Fibroblast of mammary gland (primary cell): Measurements from ENCODE around the gene GALNT7.

Source experiments
- DNase-seq: peaks from one replicate; pipeline ENCODE4 v3.0.0-alpha.2; 2010; ENCODE audit warnings: low read depth
- H3K4me3 ChIP-seq: 2 replicates; pipeline ENCODE4 v1.5.1; 2011; ENCODE audit warnings: low read depth, mild to moderate bottlenecking, low read length, moderate library complexity; ENCODE audit not compliant: control insufficient read depth
- TF ChIP-seq, protein P1 (sequence below): conservative IDR thresholded peaks from 2 replicates; pipeline ENCODE4 v1.5.1; 2011; ENCODE audit warnings: low read depth, low read length, inconsistent platforms; ENCODE audit not compliant: control insufficient read depth, insufficient read depth

GALNT7 gene

DNA sequence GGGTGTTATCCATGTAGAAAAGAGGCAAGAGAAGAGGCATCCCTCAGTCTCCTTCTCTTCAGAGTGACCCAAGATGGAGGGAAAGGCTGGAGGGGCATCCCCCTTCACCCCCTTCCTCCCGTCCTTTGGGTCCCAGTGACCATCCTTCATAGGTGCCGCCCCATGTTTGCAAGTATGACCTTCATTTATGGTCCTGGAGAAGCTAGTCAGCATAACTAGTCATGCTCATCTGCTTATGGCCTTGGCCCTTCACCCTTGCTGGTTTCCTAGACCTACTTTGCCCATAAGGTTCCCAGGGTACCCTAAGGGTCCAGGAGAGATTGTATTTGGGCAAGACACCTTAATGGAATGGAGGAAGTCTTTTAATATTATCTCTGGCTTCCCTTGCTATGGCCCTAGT lies 118.9 kb downstream of the GALNT7 start:
- TF ChIP-seq, protein P1, sequence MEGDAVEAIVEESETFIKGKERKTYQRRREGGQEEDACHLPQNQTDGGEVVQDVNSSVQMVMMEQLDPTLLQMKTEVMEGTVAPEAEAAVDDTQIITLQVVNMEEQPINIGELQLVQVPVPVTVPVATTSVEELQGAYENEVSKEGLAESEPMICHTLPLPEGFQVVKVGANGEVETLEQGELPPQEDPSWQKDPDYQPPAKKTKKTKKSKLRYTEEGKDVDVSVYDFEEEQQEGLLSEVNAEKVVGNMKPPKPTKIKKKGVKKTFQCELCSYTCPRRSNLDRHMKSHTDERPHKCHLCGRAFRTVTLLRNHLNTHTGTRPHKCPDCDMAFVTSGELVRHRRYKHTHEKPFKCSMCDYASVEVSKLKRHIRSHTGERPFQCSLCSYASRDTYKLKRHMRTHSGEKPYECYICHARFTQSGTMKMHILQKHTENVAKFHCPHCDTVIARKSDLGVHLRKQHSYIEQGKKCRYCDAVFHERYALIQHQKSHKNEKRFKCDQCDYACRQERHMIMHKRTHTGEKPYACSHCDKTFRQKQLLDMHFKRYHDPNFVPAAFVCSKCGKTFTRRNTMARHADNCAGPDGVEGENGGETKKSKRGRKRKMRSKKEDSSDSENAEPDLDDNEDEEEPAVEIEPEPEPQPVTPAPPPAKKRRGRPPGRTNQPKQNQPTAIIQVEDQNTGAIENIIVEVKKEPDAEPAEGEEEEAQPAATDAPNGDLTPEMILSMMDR: no peak
- DNase-seq: no peak
- no peak overlapping the region for H3K4me3 ChIP-seq

DNA sequence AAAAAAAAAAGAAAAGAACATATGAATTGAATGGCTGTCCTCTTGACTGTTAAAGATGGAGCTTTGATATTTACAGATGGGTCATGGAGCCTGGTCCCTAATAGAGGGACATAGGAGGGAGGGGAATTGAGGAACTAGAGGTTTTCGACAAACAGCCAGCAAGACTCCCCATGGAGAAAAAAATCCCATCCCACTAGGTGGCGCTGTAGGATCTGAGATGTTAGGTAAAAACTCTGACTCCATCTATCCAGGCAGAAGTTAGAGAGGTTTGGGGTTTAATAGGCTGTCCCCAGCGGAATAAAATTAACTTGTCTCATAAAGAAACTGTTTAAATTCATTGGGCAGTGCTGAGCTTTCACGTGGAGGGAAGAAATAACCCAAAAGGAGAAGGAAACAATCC lies 119.7 kb downstream of the GALNT7 start:
- TF ChIP-seq, protein P1: peak; percentile 60
- DNase-seq: peak; percentile 72
- no peak overlapping the region for H3K4me3 ChIP-seq

DNA sequence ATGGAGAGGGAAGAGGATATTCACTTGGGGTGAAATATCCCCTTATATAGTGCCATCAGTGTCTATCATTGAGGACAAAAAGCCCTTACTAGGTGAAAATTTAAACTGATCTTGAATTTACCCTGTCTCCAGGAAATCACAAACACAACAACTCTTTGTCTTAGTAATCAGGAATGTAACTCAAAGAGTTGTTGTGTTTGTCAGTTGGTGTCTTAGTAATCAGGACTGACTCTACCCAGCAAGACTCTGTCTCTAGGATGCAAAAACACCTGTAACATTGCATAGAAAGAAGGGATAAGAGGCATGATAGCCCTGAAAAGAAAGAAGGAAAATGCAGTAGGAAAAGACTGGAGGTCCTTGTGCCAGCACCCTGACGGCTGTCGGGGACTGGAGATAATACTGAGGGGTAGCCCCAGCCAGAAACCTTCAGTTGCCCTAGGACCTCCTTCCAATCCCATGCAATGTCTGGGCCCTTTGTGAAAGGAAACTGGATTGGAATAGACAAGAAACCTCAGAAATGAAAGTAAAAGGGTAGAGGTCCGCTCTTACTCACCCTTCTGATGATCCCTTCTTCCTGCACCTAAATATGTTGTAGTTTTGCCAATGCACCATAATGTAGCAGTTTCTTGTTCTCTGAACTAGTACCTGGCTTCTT lies 120.2 kb downstream of the GALNT7 start:
- TF ChIP-seq, protein P1: no peak
- H3K4me3 ChIP-seq: no peak overlapping the region
- DNase-seq: no peak

DNA sequence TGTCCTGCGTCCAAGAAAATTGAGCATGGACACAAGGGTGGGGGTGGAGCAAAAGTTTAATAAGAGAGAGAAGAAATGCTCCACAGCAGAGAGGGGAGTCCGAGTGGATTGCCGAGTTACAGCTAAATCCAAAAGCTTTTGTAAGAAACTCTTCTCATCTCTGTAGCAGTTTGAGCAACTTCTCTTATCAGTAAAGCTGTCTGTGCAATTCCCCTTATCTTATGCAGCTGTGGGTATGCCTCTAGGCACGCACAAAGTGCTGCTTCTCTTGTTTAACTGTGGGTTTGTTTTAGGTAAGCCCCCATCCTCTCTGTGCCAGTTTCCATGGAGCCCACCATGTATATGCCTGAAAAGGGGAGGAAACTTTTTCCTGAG lies 120.7 kb downstream of the GALNT7 start:
- H3K4me3 ChIP-seq: no peak overlapping the region
- DNase-seq: no peak
- TF ChIP-seq, protein P1: no peak

DNA sequence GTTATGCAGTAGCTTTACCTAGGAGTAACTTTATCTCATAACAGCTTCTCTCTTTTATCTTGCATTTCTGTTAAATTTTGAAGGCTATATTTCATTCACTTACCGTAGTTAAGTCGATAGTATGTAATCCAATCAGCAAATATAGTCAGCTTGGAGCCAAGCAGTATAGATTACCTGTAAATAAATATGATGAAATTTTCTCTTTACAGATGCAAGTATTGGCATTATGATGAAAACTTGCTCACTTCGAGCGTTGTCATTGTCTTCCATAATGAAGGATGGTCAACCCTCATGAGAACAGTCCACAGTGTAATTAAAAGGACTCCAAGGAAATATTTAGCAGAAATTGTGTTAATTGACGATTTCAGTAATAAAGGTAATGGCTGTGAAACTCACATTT lies 123.3 kb downstream of the GALNT7 start:
- TF ChIP-seq, protein P1: no peak
- no peak for DNase-seq
- H3K4me3 ChIP-seq: no peak overlapping the region

DNA sequence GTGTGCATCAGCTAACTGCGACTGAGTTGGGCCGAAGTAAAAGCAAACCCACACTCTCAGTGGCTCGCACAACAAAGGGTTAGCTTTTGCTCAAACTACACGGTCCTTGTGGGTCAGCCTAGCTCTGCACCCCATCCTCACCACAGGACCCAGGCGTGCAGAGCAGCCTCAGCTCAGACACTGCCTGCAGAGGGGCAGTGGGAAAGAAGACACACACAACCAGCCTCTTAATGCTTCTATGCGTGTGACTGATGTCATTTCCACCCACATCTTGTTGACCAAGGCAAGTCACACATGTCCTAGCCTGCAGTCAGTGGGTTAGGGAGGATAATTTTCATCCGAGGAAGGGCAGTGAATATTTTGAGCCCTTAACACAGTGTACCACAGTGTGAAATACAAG lies 125.1 kb downstream of the GALNT7 start:
- DNase-seq: no peak
- no peak overlapping the region for H3K4me3 ChIP-seq
- TF ChIP-seq, protein P1: no peak

DNA sequence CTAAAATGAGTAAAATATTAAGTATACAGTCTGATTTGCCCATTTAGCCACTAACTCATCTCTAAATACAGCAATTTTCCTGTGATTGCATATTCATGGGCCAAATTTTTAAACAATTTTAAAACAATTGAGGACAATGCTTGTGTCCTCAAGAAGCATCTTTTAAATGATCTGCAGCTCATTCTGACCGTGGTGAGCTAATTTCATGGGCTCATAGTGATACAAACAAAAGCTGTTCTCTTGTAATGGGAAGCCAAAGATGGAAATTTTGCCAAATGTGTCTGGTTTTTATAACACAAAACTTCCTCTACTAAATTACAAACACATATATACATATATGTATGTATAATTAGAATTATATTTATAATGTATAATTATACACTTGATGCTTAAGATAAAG lies 125.8 kb downstream of the GALNT7 start:
- H3K4me3 ChIP-seq: no peak overlapping the region
- DNase-seq: no peak
- TF ChIP-seq, protein P1: no peak
